HepG2 (cell line): ENCODE measurements around the gene APLF.

Source experiments
- ARID2 ChIP-seq: sonication (generic); formaldehyde crosslinking; IDR thresholded peaks from 2 replicates; pipeline ENCODE4 v1.8.1; 2022; ENCODE audit warnings: mild to moderate bottlenecking, missing genetic modification reagents, borderline replicate concordance
- CHD4 ChIP-seq: fragments of 200-600 bp; sonication (generic); IDR thresholded peaks from 2 replicates; pipeline ENCODE4 v1.7.0; 2017; ENCODE audit warnings: mild to moderate bottlenecking, low read length, borderline replicate concordance
- JUN ChIP-seq: sonication (generic); formaldehyde crosslinking; IDR thresholded peaks from 2 replicates; pipeline ENCODE4 v1.4.0; 2020; ENCODE audit warnings: mild to moderate bottlenecking, missing genetic modification reagents
- KDM5B ChIP-seq: sonication (generic); formaldehyde crosslinking; IDR thresholded peaks from 2 replicates; pipeline ENCODE4 v1.4.0; 2020; ENCODE audit warnings: missing genetic modification reagents, mild to moderate bottlenecking, borderline replicate concordance
- POLR2A ChIP-seq, 2 experiments: IDR thresholded peaks; 2 replicates each; pipeline ENCODE4 v1.6.1; 2011; ENCODE audit warnings: low read depth in 2 of 2, low read length in 2 of 2, mild to moderate bottlenecking in 1 of 2, moderate library complexity in 1 of 2; ENCODE audit not compliant: insufficient read depth in 1 of 2
- RXRA ChIP-seq: sonication (generic); formaldehyde crosslinking; IDR thresholded peaks from 2 replicates; pipeline ENCODE4 v1.5.1; 2020; ENCODE audit warnings: missing genetic modification reagents
- ZNF24 ChIP-seq: fragments of 450-650 bp; IDR thresholded peaks from 2 replicates; pipeline ENCODE4 v1.6.1; 2017; ENCODE audit warnings: antibody characterized with exemption, mild to moderate bottlenecking

DNA sequence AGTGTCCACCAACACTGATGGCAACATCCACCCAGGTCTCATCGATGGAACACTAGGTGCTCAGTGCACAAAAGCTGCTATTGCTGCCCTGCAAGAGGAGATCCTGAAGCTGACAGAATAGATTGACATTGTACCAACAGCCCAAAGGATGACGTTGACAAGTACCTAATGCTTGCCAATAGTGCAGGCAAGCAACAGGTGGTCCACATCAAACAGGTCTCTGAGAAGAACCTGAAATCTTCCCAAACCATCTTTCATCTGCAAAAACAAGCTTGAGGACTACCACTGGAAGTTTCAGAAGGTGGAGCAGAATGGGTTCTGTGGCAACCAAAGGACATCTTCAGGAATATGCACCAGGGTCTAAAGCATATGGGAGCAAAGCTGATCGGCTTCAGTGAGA lies 160.2 kb downstream of the APLF start:
- TF ChIP-seq CHD4 (no peak), RXRA (CRISPR knock-in tag) (no peak), ARID2 (CRISPR knock-in tag) (no peak), JUN (no peak), POLR2A (IDR thresholded peaks at IDR 0.05; ENCODE audit: insufficient read depth in 1 of 2, low read depth in 2 of 2, low read length in 2 of 2) (no peak), KDM5B (CRISPR knock-in tag) (no peak), ZNF24 (no peak)
